Brain pericyte (primary cell): ENCODE results near the gene IFNA5.

Experiments used
- DNase-seq: peaks from one replicate; pipeline ENCODE4 v3.0.0-alpha.2; 2012; ENCODE audit warnings: low read depth, low spot score

IFNA5 gene

DNA sequence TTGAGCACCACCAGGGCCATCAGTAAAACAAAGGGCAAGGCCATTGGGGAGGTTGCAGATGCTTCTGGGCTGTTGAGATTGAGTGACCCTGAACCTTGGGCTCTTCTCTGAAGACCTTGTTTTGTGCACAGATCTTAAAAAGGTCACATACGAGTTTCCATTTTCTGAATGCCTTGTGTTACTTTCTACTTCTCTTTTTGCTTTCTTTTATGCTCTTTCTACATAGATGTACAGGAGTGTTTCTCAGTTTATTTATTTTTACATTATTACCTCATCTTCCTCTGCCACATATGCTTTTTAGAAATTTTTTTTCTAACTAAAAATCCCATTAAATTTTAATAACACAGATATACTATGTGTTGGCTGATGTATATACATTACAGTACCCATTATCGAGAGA lies at the start of gene IFNA5:
TSS of gene IFNA5 (minus strand) at position 101 of the 400 bp plus-strand sequence. CDS start at position 44, 57 bp downstream.
- DNase-seq, result no peak

DNA sequence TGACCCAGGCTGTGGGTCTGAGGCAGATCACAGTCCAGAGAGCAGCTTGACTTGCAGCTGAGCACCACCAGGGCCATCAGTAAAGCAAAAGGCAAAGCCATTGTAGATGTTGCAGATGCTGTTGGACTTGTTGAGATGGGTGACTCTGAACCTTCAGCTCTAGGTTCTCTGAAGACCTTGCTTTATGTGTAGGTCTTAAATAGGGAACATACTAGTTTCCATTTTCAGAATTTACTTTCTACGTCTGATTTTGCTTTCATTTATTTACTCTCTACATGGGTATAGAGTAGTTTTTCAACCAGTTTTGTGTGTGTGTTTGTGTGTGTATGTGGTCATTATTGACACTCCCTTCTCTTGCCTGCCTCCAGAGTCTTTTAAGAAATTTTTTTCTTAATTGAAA lies 45.7 kb upstream of the IFNA5 start, which contains the start of gene IFNA6:
TSS of gene IFNA6 (minus strand) at position 101 of the 400 bp plus-strand sequence. CDS start at position 101, 0 bp downstream.
- no peak for DNase-seq

DNA sequence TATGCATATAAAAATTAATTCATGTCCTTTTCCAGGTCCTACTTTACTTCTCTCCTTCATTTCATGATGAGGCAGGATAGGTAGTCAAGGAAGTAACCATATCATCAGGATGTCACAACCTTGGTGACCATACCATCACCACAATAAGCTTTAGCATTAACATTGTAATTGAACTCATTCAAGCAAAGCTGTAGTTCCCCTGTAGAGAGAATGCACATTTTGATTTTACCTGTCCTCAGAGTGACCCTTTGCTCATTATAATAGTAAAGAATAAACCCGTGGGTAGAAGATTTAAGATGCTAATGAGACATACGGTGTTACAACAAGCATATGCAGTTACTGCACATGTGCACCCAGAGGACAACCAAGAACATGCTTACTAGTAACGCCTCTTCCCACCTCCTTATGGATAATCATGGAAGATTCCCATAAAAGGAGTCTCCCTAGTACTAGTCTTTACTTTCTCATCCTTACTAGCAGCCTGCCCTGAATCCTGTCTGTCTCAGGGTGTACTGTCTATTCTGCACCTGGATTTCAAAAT lies 43.4 kb upstream of the IFNA5 start:
- DNase-seq, result no peak

DNA sequence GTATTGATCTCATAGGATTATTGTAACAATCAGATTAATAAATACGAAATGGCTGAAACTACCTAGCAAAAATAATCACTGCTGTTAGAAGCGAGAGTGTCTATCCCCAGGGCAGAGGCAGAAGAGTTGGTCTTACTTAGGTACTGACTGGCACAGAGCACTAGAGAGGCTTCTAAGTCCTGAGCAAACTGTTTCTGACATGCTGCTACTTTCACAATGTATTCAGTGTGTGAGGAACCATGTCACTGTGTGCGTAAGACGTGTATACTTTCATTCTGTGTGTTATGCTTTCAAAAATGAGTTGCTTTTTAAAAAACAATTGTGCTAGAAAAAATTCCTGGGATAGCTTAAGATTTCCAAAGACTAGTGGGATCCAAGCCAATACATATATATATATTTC lies 35.6 kb upstream of the IFNA5 start:
- DNase-seq, result no peak

DNA sequence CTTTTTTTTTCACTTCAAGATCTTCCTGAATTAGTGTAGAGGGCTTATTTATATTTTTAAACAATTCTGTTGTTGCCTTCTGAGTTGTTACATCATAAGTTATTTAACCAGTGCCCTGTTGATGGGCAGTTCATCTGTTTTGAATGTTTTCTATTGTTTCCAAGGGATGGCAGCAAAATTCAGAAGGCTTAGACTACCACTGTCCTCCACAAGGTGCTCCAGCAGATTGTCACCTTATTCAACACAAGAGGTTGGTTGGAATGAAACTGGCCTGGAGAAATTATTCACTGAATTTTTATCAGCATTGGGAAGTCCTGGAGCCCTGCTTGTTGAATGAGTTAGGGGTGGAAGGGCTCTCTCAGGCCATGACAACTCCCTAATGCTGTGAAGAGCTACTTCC lies 31.3 kb upstream of the IFNA5 start:
- no peak for DNase-seq

DNA sequence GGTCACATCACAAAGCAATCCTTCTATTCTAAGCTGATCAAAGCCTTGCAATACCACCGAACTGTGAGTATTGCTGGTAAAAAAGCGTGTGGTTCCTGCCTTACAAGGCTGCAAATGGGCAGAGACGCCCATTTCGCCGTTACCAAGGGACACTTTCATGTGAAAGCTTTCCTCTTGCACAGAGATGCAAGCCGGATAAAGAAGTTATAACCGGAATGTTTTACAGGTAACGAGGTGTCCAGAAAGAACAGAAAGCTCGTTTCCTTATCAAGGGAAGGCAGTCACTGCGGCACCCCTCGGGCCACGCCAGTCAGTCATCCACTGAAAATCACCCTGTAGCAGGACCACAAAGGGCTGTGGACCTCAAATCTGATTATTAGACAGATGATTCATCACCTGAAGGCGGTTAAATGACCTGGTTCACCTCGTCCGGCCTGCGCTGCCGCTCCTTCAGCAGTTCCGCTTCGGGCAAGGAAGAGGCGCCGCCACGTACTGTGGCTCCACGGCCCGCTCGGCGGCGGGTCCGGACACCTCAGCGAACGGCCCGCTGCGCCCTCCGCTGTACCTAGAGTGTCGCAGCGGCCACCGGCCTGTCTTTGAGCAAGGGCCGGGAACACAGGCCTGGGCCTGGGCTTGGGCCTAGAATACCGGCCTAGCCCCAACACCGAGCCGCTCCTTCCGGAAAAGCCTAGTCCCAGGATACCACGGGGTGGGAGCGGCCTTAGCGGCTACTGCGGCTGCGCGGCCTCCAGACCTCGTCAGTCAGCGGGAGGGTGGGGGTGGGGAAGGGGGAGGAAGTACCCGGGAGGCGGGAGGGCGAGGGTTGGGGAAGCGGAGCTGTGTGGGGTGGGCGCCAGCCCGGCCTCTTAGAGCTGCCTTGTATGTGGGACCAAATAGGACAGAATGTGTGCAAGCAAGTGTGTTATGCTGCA lies 29.9 kb upstream of the IFNA5 start, which contains the start of gene KLHL9:
TSS of gene KLHL9 (minus strand) at position 704 of the 932 bp plus-strand sequence. CDS start at position 159, 545 bp downstream.
- peak; percentile 70 for DNase-seq

DNA sequence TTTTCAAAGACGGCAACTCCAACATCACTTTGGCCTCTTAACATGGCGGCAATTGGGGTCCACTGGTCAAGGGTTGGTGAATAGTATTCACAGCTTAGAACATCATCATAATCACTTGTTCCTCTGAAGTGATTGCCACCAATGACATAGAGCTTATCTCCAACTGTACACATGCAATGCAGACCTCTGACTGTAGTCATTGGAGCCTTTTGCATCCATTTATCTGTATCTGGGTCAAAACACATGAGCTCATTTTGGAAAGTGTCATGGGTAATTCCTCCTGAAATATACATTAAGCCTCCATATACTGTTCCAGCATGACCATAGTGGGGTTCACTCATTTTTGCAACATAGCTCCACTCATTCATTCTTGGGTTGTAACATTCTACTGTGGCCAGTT lies 28.1 kb upstream of the IFNA5 start:
- no peak for DNase-seq

DNA sequence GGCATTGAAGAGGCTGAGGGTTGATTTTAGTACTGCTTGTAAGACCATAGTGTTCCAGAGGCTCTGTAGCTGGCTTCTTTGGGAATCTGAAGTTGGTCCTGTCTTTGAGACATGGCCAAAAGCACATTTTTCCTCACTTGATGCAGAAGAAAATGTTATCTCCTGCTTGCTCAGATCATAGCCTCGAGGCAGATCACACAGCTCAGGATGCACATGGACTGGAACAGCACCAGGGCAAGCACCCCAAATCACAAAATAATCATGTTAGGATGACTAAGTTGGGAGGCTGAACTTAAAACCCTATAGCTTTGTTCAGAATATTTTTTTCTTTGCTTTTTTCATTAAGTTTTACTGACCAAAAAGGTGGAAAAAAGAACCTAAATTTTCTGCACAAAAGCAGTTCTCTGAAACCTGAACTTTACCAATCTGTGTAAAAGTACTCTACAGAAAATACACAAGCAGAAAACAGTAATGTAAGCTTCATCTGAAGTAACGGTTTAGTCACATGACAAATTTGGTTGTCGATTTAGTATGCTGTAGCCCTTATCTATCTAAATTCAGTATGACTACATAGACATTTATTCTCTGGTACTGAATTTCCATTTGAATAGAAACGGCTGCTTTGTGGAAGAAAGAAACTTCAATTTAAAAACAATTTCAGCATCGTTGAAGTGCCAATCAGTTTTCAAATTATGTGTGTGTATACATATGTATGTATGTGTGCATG lies 26.7 kb upstream of the IFNA5 start:
- no peak for DNase-seq

DNA sequence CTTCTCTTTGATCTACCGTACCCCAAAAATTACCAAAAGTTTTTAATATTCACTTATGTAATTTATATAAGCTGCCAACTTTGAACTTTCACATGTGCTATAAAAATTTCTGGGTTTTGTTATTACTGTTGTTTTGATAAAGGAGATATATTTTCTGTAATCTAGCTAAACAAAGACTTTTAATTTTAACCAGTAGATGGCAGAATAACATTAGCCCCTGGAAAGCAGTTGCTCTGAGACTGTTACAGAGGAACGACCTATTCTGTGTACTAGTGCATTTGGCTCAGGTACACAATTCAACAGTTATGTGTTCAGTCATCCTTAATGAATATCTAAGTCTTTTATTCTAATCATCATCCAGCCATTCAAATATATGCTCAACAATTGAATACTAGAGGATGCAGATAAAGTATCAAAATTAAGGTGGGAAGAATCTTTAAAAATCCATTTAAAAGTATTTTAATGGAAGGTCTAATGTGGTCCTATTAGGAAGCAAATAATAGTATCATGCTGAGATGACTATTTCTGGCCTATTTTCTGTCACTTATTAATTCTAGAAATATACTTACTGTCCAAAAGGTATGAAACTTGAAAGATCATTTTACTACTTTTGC lies 21.5 kb upstream of the IFNA5 start:
- no peak for DNase-seq

DNA sequence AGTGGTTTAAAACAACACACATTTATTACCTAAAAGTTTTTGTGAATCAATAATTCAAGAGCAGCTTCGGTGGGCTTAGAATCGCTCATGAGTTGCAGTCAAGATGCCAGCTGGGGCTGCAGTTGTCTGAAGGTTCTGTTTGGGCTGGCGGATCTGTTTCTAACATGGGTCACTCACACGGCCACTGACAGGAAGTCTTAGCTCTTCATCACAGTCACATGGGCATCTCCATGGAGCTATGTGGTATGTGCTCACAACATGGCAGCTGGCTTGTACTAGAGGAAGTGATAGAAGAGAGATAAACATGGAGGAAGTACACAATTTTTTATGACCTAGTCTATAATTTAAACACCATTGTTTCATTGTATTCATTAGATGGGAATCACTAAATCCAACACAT lies 18.9 kb upstream of the IFNA5 start:
- no peak for DNase-seq

DNA sequence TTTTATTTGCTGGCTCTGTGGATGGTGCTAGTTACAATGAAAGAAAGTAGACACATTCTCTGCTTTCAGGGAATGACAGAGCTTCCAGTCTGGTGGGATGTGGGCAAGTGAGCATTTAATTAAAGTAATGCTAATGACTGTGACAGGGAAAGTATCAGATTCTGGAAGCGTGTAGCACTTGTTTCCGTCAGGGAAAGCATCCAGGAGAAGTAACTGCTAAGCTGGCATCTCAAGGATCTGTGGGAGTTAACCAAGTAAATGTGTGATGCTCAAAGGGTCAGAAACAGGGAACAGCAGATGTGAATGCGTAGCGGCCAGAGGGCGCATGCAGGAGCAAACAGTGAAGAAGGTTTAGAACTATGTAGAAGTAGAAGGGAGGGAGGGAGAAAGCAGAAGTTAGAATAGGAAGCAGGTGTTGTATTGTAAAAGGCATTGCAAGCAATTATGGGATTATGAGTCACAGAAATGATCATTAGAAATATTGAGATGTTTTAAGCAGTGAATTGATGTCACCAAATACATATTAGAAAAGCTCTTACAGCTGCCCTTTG lies 17.9 kb upstream of the IFNA5 start:
- DNase-seq, result no peak

DNA sequence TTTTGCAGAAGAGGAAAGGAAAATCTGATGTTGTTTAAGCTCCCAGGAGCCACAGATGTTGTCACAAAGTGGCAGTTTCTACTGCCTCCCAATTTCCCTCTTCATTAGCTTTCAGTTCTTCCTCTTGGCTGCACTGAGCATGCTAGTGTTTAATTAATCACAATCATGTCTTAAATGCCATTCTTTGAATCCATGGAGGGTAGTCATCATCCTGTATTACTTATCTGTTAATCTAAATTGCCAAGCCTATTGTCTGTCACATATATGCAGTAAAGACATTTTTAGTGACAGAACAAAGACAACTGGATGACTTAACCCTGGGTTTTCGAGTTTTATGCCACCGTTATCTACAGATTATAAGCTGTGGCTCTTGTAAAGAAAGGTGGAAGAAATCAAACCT lies 15.4 kb upstream of the IFNA5 start:
- DNase-seq, result no peak

DNA sequence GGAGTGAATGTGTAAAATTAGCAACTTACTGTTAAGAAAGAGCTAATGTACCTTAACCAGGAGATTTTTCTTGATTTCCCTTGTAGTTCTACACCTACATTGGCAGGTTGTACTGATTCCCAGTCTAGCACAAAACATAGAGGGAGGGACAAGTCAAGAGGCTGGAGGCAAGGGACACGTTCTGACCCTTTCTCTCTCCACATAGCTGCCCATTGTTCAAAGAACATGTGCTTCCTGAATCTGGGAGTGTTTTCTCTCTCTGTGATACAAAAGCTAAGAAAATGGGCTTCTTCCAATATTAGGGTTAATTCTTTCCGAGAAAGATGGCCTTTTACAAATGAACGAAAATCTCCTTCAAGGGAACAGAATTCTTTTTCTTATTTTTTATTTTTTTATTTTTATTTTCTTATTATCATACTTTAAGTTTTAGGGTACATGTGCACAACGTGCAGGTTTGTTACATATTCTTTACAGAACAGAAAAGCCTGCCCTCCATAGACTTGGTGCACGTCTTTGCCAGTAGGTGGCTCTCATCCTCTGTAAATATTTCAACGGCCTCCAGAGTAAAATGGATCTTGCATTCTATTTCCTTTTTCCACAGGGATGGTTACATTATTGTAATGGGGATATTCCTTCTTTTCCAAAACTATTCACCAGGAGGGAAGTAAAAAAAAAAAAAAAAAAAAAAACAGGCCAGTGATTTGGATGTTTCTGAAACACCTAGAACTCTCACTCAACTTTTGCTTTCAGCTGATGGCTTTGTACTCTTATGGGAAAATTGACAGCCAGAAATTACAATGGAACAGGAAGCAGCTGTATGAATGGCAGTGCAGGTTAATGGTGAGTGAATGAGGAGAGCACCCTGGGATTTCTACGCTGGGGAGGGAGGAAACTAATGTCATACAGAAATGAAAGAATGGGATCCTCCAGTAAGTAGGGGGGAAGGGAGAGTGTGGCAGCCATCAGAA lies 13.1 kb upstream of the IFNA5 start:
- DNase-seq, result no peak

DNA sequence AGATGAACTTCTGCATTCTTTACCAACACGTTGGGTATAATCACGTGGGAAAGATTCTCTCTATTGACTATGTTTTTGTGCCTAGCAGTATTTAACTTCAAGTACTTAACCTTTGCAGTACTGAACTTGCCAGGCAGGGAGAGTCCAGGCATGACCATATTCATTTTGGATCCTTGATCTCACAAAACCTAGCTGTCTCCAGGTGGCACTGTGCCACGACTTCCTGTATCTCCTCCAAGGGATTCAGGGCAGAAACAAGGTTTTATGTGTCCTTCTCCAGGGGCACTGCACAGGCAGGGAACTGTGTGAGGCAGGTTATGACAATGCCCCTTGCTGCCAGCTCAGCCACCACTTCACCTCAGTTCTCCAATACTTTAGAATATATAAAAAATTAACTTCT lies 11.7 kb upstream of the IFNA5 start:
- DNase-seq, result no peak

DNA sequence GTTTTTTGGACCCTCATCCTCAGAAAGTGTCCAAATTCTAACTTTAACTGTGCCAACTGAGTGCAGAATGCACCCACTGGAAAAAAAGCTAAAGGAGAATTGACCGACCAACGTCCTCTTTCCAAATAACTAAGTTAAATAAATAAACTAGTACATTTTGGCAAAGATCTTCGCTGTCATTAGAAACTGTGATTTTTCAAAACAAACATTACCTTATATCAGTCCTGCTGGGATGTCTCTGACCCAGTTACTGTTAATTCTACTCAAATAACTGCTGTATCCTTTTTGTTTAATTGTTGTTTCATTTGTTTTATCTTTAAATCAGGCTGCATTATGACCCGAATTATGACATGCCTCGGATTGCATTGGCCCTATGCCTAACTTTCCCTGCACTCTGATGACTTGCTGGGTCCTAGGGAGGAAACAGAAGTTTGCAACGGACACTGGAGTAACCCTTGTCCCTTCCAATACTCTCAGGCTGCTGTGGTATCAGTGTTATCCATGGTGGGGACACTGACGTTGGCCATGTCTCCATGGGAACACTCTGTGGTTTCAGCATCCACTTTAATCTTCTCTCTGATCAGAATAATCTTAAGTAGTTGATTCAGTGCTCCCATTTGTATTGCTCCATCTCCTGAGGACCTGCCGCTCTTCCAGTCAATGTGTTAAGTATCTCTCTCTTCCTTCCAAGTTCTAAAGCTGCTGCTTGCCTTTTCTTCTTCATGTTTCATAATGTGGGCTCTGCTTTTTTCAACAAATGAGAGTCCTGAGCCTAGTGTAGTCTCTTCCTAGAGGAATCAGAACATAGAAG lies 11.1 kb upstream of the IFNA5 start:
- no peak for DNase-seq

DNA sequence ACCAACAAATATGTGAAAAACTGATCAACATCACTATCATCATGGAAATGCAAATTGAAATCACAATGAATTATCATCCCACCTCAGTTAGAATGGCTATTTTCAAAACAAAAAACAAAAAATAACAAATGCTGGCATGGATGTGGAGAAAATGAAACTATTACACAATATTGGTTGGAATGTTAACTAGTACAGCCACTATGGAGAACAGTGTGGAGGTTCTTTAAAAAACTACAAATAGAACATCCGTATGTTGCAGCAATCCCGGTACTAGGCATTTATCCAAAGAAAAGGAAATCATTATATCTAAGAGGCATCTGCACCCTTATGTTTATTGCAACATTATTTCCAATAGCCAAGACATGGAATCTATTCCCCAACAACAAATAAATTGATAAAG lies 9.0 kb upstream of the IFNA5 start:
- no peak for DNase-seq

DNA sequence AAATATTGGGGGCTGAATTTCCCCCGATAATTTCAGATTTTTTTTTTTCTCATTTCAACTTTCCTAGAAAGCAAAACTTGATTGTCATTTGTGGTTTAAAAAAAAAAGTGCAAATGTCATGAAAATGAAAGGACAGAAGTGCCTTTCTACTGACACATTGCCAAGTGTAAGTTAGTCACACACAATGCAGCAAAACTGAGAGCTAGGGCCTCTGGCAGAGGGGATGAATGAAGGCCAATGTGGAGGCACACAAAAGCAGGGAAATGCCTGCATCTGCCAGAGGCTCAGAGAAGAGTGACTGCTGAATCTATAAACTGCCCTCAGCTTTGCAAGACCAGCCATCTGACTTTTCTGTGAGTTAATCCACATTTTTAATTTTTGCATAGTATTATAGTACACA lies 6.8 kb upstream of the IFNA5 start:
- DNase-seq, result no peak

DNA sequence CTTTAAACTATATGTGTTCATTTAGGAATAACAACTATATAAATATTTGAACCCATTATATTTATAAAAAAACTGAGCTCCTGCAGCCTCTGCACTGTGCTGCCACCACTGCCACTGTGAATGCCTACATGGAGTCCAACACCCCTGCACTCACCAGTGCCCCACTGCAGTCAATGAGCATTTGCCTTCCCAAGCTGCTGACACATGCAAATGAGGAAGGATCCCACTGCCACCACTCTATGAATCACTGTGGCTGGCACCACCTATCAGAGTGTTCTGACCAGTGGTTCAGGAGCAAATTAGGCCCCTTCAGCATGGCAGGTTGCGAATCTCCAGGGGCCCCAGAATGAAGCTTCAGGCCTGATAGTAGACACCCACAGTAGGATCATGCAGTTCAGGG lies 9.1 kb downstream of the IFNA5 start:
- DNase-seq, result no peak

DNA sequence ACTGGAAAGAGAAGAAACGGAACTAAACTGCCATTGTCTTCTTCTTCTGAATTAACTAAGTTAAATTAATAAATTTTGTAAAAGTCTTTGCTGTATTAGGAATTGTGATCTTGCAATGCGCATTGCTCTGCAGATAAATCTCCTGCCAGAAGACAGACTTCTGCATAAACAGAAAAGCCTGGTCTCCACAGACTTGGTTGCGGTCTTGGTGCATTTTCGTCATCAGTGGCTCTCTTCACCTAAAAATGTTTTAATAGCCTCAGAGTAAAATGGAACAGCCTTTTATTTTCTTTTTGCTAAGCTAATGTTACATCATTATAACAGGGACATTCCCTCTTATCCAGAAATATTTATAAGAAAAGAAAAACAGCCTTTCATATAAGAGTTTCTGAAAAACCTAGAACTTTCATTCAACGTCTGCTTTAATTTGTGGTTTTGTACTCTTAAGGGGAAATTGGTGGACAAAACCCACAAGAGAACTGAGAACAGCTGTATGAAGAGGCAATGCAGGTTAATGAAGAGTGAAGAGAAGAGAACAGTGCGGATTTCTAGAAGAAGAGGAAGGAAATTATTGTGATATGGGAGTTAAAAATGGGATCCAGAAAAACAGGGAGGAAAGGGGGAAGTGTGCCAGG lies 10.1 kb downstream of the IFNA5 start:
- no peak for DNase-seq
